NCI-H2227 treated with DMSO at 0.1 percent for 48 hours (cell line): Measurements from ENCODE around the gene IL34.
"Not testable (repeated sequence)": the region's sequence is repeated elsewhere in the genome, so short reads cannot be mapped to it uniquely, and the experiment has no call there.

Source experiments
- DNase-seq: peaks from one replicate; lab custom pipeline; 2025; lab: John Stamatoyannopoulos, UW

The IL34 gene

DNA sequence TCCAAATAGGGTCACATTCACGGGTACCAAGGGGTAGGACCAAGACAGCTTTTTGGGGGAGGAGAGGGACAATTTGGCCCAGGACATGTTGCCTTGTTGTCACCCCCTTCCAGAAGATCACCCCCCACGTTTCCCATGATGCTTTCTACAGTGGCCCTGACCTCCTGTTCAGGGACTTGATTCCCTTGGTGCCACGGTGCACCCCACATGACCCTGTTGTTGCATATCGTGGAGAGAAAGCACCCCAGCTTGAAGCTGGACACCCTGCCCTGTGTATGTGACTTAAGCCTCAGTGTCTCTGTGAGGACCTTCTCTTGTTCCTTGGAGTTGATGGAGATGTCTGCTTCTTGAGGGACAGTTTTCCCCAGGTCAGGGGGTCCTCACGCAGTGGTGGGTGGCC, 12.6 kb downstream of the IL34 start:
- no peak for DNase-seq

DNA sequence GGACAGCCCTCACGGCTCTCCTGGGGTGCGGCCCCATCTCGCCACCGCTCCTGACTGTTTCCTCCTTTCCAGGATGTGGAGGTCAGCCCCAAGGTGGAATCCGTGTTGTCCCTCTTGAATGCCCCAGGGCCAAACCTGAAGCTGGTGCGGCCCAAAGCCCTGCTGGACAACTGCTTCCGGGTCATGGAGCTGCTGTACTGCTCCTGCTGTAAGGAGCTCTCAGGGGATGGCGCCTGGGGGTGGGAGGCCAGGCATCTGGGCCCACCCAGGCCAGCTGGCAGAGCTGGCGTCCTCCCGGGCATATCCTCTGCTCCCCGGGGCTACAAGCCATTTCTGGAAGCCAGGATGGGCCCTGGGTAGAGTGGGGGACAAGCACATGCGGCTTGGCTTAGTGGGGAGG, 13.2 kb downstream of the IL34 start:
- DNase-seq, result no peak

DNA sequence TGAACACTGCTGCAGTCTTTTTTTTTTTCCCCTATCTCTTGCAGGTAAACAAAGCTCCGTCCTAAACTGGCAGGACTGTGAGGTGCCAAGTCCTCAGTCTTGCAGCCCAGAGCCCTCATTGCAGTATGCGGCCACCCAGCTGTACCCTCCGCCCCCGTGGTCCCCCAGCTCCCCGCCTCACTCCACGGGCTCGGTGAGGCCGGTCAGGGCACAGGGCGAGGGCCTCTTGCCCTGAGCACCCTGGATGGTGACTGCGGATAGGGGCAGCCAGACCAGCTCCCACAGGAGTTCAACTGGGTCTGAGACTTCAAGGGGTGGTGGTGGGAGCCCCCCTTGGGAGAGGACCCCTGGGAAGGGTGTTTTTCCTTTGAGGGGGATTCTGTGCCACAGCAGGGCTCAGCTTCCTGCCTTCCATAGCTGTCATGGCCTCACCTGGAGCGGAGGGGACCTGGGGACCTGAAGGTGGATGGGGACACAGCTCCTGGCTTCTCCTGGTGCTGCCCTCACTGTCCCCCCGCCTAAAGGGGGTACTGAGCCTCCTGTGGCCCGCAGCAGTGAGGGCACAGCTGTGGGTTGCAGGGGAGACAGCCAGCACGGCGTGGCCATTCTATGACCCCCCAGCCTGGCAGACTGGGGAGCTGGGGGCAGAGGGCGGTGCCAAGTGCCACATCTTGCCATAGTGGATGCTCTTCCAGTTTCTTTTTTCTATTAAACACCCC, 13.8 kb downstream of the IL34 start:
- DNase-seq, result no peak

- no peak for DNase-seq
These were observed 14.5 kb downstream of the IL34 start for GRCh38 chr16:70660672-70661350.

DNA sequence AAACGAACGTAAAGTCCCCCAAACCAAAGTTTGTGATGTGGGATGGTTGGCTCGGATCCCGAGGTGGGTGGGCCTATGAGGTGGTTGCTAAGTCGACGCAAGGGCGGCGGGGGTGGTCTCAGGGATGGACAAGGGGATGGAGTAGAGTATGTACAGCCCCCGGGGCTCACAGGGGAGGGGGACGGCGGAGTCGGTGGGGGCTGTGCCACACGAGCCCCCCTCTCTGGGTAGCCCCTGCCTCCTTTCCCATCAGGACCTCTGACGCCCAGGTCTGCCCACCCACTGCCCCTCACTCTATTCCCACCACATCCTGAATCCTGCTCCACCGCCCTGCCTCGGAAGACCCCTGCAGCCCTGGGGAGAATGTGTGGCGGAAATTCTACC, 15.2 kb downstream of the IL34 start:
- no peak for DNase-seq

- no peak for DNase-seq
These were observed 15.7 kb downstream of the IL34 start for GRCh38 chr16:70661918-70662641.

DNA sequence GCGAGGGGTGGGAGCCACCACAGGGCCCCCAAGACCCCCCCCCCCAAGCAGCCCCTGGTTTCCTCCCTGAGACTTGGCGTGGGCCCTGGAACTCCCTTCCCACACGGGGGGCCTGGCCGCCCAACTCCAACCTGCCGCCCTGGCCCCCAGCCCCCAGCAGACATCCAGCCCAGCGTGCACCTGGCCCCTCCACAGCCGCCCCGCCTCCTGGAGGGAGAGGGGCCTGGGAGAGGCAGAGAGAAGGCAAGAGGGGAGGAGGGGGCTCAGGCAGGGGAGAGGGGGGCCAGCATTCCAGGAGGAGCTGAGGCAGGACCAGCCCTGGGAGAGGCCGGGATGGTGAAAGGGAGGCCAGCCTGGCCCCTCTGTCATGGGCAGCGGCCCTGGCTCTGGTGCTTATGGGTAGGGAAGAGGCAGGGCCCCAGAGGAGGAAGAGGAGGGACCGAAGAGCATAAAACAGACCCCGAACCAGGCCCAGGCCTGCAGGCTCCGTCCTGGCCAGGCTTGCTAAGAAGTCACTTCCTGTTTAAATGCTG, 16.7 kb downstream of the IL34 start:
- no peak for DNase-seq

DNA sequence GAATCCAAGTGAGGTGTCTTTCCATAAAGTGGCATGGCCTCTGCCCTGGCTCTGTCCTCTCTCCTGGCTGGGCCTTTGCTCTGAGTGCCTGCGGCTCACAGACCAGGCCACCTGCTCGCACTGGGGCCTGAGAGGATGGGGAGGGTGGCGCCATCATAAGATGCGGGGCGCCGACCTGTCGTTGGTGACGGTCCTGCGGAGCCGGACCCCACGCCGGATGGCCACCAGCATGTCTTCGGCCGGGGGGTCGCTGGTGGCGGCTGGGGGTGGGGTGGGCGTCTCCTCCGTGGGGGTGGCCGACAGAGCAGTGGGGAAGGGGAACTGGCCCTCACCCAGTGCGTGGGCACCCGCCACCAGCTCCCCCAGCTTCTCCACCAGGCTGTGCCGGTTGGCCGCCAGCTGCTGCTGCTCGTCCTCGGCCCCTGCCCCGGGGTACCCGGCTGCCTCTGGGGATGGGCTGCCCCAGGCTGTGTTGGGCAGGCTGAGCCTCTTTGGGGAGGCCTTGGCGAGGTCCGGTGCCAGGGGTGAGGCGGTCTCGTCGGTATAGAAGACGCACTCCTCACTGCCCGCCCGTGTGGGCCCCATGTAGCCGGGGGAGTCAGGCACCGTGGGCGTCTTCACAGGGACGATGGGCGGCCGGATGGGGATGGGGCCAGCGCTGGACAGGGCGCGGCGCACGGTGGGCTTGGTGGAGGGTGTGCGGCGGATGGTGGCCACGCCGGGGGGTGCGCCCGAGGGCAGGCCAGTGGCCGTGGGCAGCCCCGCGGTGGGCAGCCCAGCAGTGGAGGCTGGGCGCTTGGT, 17.4 kb downstream of the IL34 start:
- no peak for DNase-seq

GRCh38 chr16:70664325-70665112, 18.2 kb downstream of the IL34 start:
- DNase-seq, result no peak

- DNase-seq, result no peak
These were observed 18.8 kb downstream of the IL34 start for GRCh38 chr16:70665113-70665694.

- DNase-seq, result no peak
These were observed 19.7 kb downstream of the IL34 start for GRCh38 chr16:70665806-70666735.

- no peak for DNase-seq
These were observed 23.8 kb downstream of the IL34 start for GRCh38 chr16:70670175-70670574.

- DNase-seq, result not testable (repeated sequence)
These were observed 24.6 kb downstream of the IL34 start for GRCh38 chr16:70670938-70671337.

GRCh38 chr16:70674221-70675014, 28.1 kb downstream of the IL34 start:
- no peak for DNase-seq

DNA sequence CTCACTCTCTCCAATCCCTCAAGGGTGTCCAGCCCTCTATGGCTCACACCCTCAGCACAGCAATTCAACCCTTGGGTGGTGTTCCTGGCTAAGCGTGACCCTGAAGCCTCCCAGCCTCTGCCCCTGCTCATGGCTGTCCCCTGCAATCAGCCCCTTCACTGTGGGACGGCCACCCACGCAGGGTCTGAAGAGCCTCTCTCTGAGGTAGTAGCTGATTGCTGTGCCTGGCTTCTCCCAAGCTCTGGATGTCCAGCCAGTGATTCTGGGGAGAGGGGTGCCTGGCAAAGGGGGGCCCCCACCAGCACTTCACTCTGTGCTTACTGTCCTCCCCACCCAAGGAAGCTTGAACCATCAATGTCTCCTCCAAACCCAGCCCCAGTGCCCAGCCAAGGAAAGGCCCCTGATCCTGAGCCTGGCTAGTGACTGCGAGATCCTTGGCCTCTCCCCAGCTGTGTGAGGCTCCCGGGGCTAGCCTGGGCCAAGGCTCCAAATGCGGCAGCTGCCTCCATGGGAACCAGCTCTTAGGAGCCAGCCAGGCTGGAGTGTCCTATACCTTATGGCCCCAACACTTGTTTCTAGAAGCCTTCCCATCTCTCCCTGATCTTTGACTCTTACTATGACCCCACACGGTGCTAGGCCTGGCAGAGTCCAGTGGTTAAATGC, 29.6 kb downstream of the IL34 start:
- DNase-seq, result no peak

DNA sequence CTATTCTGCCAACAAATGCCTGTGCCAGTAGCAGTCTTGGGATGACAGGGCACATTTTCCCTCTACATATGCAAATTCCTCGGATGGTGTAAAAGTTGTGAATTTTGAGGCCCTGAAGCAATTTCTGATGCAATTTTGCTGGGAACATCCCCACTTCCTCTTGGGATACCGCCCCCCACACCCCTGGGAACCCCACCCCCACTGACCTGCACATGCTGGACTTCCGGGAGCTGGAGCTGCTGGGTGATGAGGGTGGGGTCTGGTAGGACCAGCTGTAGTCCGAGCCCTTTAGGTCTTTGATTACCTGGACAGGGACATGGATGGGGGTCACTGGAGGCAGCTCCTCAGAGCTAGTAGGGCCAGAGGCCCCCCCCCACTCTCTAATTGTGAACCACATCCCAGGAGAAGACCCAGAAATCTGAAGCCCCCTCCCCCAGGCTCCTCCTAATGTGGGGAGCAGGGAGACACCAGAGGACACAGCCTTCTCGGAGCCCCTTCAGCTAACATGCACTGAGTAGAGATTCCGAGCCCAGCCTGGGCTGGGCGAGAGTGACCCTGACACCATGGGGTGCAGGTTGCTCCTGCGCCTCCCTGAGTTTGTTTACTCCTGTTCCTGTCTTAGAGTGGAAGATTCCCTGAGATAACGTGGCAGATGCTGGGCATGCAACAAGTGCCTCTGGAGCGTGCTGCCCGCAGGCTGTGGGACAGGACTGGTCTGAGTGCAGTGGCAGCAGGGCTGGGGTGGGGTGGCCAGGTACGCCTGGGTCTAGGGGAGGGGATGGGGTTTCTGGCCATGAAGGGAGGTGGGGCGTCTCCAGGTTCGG, 30.5 kb downstream of the IL34 start:
- no peak for DNase-seq

DNA sequence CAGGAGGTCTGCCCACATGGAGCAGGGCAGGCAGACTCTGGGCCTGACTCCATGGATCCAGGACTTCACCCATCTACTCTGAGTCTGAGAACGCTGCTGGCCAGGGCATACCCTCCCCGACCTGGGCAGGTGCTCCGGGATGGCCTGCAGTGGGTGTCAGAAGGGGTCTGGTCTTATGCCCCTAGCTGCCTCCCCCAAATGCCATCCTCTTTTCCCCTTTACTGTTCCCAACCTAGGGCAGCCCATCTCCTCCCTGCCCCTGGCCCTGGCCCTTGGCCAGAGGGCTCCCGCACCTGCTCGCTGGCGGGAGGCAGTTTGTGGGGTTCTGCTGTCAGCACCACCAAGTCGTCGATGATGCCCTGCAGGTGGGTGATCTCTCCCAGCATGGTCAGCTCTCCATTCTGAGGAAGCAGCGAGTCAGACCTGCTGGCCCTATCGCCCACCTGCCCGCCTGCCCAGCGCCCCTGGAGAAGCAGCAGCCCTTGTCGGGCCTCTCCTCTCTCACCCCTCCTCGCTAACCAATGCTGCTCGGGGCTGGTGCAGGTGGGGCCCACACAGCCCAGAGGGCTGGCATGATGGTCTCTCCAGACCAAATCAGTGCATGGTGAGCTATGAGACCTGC, 31.3 kb downstream of the IL34 start:
- DNase-seq, result no peak
